ENCODE data around the gene THEM4. TPM values are rescaled to one million over a fixed set of nuclear protein-coding genes. Genes with fewer than 3 reads are reported as not detected.

The THEM4 gene
- total RNA-seq = 5.2 and 11.3 TPM in 2 replicates

DNA sequence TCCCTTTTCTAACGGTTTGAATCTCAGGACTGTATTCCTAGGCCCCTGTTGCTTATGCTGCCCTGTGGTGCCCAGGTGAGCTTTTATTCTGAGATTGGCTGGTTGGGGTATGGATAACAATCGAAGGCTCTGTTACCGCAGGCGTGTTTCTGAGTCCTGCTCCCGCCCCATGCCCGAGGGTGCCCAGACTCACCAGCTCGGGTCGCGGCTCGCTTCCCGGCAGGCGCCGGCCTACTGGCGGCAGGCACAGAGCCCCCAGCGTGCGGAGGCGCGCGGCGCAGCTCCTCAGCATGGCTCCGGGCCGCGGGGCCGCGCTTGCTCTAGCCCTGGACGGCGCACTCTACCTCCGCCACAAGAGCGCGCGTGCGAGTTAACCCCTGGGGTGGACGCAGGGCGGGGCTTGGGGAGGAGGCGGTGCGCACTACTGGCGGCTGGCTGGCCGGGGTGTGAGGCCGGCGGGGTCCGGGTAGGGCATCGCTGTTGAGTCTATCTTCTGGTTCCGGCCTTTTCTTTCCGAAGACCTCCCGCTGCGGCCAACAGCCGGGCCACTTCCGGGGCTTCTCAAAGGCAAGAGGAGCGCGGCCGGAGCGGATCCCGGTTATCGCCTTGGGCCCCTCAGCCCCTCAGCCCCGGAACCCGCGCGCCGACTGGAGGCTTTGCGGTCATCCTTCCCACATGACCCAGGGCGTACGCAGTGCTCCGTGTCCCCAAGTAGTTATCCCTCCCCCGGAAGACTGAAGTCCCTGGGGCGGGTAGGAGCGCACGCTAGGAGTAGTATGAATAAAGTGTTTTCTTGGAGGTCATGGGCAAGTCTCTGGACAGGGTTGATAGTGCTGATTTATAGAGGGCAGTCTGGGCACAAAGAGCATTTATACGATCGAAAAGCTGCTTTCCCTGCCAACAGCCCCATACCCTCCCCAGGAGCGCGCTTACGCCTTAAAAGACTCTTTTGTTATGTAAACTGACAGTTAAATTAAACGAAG lies at the start of gene THEM4:
TSS of gene THEM4 (minus strand) at position 345 of the 983 bp plus-strand sequence. CDS start at position 292, 53 bp downstream.

DNA sequence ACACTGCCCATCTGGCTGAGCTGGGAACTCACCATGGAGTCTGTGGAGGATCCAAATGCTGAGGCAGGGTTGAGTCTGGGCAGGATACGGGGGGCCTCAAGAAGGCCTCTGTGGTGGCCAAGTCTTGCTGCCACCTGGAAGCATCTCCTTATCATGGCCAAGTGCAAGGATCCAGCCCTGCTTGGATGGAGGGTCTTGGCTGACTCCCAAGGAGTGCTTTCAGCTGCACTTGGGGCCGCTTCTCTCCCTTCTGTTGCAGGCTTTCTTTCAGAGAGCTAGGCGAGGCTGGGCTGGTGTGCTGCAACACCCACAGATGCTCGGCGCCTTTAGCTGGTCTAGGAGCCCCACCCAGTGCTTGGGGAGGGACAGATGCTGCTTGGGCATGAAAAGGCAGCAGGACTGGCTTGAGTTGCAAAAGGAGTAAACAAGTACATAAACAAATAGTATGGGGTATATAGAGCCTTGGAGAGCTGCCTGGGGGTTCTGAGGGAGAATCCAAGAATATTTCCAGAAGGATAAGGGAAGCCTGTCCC lies 55.8 kb downstream of the THEM4 start, which contains the start of gene THEM5:
TSS of gene THEM5 (minus strand) at position 302 of the 533 bp plus-strand sequence. CDS start at position 155, 147 bp downstream.

DNA sequence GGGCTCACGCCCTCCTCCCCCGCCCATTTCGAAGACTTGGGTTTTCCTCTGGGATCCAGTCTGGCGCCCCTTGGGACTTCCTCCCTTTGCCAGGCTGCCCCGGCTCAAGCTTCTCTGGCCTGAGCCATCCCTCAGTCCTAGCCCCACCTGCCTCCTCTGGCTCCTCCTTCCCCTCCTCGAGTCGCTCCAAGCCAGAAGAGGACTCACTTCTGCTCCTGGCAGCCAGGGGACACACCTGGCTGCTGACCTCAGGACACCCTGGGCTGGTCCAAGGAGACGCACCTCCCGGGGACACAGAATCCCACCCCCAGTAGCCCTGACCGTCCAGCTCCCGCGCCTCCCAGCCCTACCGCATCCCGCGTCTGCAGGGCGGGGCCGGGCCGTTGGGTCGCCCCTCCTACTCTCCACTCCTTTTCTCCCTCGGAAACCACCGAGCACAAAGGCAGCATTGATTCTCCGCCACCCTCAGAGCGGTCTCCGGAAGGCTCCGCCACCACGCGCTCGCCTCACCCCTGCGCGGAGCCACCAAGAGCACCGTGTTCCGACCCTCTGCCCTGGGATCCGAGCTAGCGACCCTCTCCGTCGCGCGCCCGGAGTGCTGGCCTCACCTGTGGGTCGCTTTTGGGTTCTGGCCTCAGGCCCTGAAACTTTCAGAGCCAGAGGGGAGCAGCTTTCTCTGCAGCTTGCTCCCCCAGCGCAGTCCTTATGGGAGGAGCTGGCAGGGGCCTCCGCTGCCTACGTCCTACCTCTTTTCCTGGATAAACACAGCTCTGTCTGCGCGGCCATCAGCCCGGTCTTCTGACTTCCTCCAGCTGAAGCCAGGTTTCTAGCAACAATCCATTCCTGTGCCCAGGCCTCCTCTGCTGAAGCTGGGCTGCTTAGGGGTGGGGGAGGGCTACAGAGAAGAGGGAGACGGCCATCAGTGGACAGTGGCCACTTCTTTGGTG lies 69.6 kb downstream of the THEM4 start, which contains the start of gene C2CD4D:
TSS of gene C2CD4D (minus strand) at position 364 of the 947 bp plus-strand sequence. CDS start 831 bp downstream, outside the sequence.

DNA sequence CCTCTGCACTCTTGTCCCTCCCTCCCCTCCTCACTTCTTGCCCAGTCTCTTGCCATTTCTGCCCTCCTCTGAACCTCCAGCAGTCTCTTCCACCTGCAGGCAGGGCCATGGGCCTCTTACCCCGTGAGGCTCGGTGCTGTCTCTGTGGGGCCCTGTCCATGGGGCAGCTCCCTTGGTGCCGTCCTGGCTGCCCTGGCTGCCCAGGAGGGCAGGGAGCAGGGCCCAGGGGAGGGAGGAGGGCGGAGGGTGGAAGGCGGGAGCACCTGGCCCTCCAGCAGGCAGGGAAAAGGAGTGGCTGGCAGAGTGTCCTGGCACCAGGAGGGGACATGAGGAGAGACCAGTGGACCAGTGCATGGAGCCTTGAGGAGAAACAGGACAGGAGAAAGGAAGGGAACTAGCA lies 77.7 kb downstream of the THEM4 start, which contains the start of gene RORC:
TSS of gene RORC (minus strand) at position 198 of the 400 bp plus-strand sequence. CDS start at position 160, 38 bp downstream.

Other genes with a start within 250 kb of the THEM4 start
- 0.86 TPM in 1 of 2 replicates, not detected in the other for gene CELF3, start 192.7 kb downstream of the THEM4 start, total RNA-seq
- gene RIIAD1, start 188.0 kb downstream of the THEM4 start, total RNA-seq = not detected in 2 replicates
- 85.8 and 118 TPM in 2 replicates for gene MRPL9, start 146.0 kb downstream of the THEM4 start, total RNA-seq
- gene TDRKH, start 119.0 kb downstream of the THEM4 start, total RNA-seq = 5.8 and 9.5 TPM in 2 replicates
- not detected in 2 replicates for gene LINGO4, start 104.1 kb downstream of the THEM4 start, total RNA-seq
- gene RORC, start 77.7 kb downstream of the THEM4 start, total RNA-seq = not detected in 2 replicates
- gene C2CD4D, start 69.7 kb downstream of the THEM4 start, total RNA-seq = not detected in 2 replicates
- not detected in 2 replicates for gene THEM5, start 55.8 kb downstream of the THEM4 start, total RNA-seq
- 148 and 157 TPM in 2 replicates for gene S100A10, start 84.3 kb upstream of the THEM4 start, total RNA-seq
- 548 and 613 TPM in 2 replicates for gene S100A11, start 127.5 kb upstream of the THEM4 start, total RNA-seq
- gene TCHHL1, start 179.6 kb upstream of the THEM4 start, total RNA-seq = not detected in 2 replicates
- under 0.01 TPM in 1 of 2 replicates, not detected in the other for gene TCHH, start 205.9 kb upstream of the THEM4 start, total RNA-seq
- gene RPTN, start 249.7 kb upstream of the THEM4 start, total RNA-seq = not detected in 2 replicates

Measured in myometrial cell (primary cell).